T-helper 1 cell (primary cell): Measurements from ENCODE around the gene ELL3.
"Not testable (repeated sequence)": the region's sequence is repeated elsewhere in the genome, so short reads cannot be mapped to it uniquely, and the experiment has no call there.

Experiments used
- DNase-seq, 5 donors: peaks; one replicate each; pipeline ENCODE4 v3.0.0-alpha.2; 2012 to 2020
- total RNA-seq, 4 donors: gene quantifications; one replicate each; lab custom pipeline; 2026; lab: John Stamatoyannopoulos, UW

ELL3 gene
- total RNA-seq: 0.27 to 0.83 (median 0.42) reads per million in 4 donors

- peak; percentile 65 to 74 (median 72) for DNase-seq
Observed at GRCh38 chr15:43776718-43777266, at the start of gene ELL3. Gene ELL3 (minus strand): TSS chr15:43776966. CDS start chr15:43776901, 65 bp downstream.

GRCh38 chr15:43826029-43826507 lies 49.3 kb upstream of the ELL3 start:
- DNase-seq: no peak

DNA sequence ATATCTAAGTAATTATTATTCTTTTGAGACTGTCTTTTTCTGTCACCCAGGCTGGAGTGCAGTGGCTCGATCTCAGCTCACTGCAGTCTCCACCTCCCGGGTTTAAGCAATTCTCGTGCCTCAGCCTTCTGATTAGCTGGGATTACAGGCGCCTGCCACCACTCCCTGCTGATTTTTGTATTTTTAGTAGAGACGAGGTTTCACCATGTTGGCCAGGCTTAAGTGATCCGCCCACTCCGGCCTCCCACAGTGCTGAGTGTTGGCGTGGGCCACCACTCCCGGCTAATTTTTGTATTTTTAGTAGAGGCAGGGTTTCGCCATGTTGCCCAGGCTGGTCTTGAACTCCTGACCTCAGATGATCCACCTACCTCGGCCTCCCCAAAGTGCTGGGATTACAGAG lies 48.5 kb upstream of the ELL3 start:
- not testable (repeated sequence) for DNase-seq

DNA sequence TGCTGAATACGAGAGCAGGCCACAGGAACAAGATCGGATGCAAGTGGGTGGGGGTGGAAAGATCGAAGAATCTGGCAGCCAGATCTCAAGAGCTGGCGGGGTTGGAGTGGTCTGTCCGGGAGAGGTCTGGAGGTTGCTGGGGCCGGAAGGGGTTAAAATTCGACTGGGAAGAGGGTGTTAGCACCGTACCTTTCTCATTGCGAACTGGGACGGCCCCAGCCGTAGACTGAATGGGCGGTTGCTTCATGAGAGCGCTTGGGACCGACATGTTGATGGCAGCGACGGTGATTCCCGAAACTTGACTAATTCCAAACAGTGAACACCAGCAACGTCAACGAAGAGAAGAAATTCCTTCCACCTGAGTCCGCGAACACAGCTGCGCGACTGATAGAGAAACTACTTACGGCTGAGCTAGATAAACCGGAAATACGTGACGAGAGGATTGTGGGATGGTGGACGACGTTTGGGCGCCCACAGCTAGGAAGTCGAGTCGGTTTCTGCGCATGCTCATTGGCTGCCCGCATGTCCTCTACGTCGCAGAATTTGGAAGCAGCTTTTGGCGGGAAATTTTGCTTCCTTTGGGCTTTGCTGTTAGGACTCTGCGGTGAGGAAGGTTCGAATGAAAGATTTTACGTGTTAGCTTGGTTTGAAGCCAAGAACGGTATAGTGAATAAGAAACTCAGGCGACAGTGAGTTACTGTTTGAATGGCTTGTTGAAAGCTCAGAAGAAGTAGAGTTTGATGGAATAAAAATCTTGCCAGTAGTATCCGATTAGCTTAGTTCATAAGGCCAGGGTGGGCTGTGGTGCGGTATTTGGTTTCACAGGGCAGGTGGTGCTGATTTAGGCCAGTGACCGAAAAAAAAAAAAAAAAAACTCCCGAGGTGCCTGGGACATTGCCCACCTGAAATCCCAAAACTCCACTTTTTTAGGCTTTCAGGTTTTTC lies 47.8 kb upstream of the ELL3 start, which contains the start of gene MFAP1:
MFAP1 (minus strand) TSS at position 389 of the 945 bp plus-strand sequence; CDS start at position 268, 121 bp downstream.
- DNase-seq: peak; percentile 87 to 98 (median 92)

DNA sequence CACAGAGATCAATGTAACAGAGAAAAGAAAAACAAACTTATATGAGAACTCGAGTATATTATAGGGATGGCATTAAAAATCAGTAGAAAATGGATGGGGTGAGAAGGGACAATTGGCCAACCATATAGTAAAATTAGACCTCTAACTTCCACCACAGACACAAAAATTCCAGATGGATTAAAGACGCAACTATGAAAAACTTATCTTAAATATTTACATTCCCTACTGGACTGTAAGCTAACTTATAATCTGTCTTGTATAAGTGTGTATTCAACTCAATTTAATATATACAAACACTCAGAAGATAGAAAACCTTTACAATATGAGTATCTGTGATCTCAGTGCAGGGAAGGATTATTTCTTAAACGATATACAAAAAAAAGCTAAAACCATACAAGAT lies 44.7 kb upstream of the ELL3 start:
- DNase-seq: no peak

- DNase-seq: not testable (repeated sequence)
Observed at GRCh38 chr15:43815064-43815463, 38.3 kb upstream of the ELL3 start.

- DNase-seq: no peak
Observed at GRCh38 chr15:43808960-43809678, 32.4 kb upstream of the ELL3 start.

GRCh38 chr15:43808435-43808950 lies 31.7 kb upstream of the ELL3 start:
- no peak for DNase-seq

DNA sequence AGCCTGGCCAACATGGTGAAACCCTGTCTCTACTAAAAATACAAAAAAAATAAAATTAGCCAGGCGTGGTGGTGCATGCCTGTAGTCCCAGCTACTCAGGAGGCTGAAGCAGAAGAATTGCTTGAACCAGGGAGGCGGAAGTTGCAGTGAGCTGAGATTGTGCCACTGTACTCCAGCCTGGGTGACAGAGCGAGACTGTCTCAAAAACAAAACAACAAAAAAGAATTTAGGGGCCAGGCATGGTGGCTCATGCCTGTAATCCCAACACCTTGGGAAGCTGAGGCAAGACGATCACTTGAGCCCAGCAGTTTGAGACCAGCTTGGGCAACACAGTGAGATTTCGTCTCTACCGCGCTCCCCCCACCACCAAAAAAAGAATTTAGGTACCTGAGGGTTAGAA lies 25.9 kb upstream of the ELL3 start:
- not testable (repeated sequence) for DNase-seq

DNA sequence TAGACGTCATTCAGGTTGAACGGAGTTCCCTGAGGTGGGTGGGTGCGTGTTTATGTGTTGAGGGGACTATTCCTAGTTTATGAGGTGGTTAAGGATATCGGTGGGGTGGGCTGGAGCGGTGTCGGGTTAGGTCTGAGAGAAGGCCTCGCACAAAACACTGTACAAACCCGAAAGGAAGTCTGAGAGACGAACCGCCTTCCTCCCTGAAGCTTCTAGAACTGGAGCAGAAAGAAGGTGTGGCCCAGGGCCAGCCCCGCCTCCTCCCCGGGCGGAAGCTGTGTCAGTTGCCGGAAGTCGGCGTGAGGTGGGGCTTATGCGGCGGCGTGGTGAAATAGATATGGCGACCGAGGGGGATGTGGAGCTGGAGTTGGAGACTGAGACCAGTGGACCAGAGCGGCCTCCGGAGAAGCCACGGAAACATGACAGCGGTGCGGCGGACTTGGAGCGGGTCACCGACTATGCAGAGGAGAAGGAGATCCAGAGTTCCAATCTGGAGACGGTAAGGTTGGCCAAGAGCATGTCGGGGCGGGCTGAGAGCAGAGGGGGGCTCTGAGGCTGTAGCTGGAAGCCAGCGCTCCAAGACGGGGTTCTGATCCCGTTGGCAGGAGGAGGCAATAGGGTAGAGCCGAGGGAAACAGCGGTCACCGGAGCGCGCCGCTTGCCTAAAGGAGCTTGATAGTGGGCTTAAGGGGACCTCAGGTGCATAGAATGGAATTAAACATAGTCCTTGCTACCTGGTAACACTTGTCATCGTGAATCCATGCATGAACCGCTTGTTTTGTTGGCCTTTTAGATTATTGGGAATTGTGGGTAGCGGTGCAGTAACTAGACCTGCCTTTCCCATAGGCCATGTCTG lies 23.7 kb upstream of the ELL3 start, which contains the start of gene HYPK:
HYPK (plus strand) TSS at position 314 of the 856 bp plus-strand sequence; CDS start at position 338, 24 bp downstream.
- DNase-seq: peak; percentile 83 to 93 (median 88)

GRCh38 chr15:43799945-43800285 lies 23.1 kb upstream of the ELL3 start, which contains the start of gene SERINC4:
Gene SERINC4 (minus strand): TSS chr15:43800220. CDS start chr15:43799986, 234 bp downstream.
- DNase-seq: no peak

- DNase-seq: no peak
Observed at GRCh38 chr15:43799209-43799944, 22.6 kb upstream of the ELL3 start.

- DNase-seq: no peak
Observed at GRCh38 chr15:43796566-43796965, 19.8 kb upstream of the ELL3 start.

DNA sequence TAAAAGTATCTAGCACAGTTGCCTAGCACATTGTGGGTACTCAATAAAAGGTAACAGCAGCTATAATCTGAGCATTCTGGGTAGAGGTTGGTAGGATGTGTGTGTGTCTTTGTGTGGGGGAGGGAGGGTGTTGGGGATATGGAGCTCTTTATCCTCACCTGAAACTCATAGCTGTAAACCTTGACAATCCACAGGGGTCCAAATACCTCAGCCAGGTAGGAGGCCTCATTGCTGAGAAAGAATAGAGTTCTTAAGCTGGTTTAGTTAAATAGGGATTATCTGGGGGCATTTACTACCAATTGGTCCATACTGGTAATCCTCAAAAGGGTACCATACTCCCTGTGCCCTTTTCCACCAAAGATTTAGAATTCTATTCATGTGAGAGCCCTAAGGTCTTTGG lies 19.2 kb upstream of the ELL3 start:
- no peak for DNase-seq

DNA sequence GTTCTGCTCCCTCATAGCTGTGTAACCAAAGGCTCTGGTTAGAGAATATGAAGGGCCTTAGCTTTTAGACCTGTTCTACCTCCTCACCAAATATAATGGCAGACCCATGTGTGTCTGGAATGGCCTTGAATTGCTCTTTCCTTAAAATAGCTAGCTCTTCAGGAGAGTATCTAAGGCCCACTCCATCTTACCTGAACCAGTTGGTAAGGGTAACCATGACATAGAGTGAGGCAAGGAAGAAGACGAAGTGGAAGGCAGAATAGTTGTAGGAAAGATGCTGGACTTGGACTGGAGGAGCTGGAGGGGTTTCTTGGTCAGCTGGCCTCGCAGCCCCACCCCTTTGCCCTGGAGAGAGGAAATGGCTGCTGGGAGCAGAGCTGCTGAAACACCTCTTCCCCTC lies 18.4 kb upstream of the ELL3 start:
- no peak for DNase-seq

DNA sequence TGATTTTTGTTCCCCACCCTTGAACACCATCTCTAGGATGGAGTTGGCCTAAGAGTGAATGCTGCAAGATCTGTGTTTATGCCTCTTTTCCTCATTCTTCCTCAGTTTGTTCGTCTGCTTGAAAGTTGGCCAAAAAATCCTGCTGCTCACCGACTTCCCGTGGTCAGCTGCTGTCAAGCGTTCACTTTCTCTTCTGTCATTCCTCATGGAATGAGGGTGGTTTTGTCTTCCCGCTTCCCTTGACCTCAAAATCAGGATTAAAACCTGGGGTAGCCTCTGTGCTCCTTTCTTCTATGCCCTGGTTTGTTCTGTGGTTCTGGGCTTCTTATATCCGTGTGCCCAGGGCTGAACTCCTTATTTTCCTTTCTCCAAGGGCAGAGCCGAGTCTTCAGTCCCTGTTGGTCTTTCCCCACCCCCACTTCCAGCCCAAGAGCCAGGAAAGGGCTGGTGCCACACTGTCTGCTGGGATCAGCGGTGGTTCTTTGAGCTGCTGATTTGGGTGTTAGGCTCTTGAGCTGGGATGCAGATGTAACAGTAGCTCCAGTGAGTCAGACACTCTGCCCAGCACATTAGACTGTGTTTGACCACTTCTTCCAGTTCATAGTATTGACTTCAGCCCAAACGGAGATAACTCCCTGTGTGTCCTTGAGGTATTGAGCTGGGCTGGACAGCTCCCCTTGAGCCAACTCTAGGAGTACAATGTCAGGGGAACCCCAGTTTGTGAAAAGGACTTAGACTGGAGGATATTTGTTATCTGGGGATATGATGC lies 17.7 kb upstream of the ELL3 start:
- DNase-seq: no peak

DNA sequence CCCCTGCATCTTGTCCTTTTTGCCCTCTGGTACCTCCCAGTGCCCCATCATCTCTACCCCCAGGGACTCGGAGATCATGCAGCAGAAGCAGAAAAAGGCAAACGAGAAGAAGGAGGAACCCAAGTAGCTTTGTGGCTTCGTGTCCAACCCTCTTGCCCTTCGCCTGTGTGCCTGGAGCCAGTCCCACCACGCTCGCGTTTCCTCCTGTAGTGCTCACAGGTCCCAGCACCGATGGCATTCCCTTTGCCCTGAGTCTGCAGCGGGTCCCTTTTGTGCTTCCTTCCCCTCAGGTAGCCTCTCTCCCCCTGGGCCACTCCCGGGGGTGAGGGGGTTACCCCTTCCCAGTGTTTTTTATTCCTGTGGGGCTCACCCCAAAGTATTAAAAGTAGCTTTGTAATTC lies 16.9 kb upstream of the ELL3 start:
- no peak for DNase-seq

- peak in 1 of 5 donors; percentile 38 for DNase-seq
Observed at GRCh38 chr15:43792761-43793476, 16.2 kb upstream of the ELL3 start.
